ENCODE results near the gene TBX1. TPM values are rescaled to one million over a fixed set of nuclear protein-coding genes. Genes with fewer than 3 reads are reported as not detected.
A peak's percentile ranks its signal among the peaks of the same experiment; 100 is the strongest.

The TBX1 gene
- polyA plus RNA-seq, 1 experiment: not detected

DNA sequence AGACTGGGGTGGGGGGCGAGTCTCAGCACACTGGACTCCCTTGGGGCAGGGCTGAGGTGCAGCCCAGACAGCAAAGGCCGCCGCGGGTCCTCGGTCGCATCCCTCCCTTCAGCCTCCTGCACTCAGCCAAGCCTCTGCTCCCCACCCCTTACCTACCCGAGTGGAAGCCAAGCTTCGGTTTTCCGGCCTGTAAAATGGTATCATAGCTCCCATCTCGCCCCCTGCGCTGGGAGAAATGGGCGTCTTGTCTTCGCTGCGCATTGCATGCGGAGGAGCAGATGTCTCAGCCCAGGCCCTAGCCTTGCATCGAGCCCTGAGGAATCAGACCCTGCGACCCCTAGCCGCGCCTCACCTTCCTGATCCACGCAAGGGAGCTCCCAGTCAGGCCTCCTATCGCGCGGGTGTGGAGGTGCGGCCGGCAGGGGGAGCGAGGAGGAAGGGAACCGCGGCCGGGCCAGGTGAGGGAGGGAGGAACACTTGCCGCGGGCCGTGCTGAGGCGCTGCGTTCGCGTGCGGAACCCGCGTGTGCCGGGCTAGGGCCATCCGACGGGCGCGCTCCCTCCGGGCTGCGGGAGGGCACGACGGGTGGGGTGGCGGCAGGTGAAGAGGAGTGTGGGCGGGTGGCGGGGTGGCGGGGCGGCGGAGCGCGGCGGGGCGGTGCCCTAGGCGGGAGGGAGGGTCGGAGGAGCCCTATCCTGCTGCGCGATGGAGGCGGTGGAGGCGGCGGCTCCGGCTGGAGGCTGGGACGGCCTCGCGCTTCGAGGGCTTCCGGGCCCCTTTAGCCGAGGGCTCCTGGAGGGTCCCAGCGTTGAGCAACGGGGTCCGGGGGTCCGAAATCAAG is 4.1 kb upstream of the TBX1 start:
- ChIA-PET CTCF (interaction anchor here (0.8 to 4.0 kb wide), 10 partner anchors 10 to 154 kb away, joined by 3 to 22 read pairs (median 3); no protein-coding TSS in a partner anchor), POLR2A (no interaction called here)
- TF ChIP-seq, protein P1, sequence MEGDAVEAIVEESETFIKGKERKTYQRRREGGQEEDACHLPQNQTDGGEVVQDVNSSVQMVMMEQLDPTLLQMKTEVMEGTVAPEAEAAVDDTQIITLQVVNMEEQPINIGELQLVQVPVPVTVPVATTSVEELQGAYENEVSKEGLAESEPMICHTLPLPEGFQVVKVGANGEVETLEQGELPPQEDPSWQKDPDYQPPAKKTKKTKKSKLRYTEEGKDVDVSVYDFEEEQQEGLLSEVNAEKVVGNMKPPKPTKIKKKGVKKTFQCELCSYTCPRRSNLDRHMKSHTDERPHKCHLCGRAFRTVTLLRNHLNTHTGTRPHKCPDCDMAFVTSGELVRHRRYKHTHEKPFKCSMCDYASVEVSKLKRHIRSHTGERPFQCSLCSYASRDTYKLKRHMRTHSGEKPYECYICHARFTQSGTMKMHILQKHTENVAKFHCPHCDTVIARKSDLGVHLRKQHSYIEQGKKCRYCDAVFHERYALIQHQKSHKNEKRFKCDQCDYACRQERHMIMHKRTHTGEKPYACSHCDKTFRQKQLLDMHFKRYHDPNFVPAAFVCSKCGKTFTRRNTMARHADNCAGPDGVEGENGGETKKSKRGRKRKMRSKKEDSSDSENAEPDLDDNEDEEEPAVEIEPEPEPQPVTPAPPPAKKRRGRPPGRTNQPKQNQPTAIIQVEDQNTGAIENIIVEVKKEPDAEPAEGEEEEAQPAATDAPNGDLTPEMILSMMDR (IDR thresholded peaks at IDR 0.05; ENCODE audit: insufficient read depth, low read depth, low read length): peak; percentile 53
- H3K36me3 ChIP-seq (ENCODE audit: control insufficient read depth, insufficient read depth, low read length): no peaks in the 10 kb centered on the region
- DNase-seq (ENCODE audit: low read depth): no peak
- no peak overlapping the region for H3K4me3 ChIP-seq (ENCODE audit: low read depth, low read length)
- peaks cover 40% of the 10 kb centered on the region for H3K27me3 ChIP-seq (ENCODE audit: control insufficient read depth, insufficient read depth, low read length)

DNA sequence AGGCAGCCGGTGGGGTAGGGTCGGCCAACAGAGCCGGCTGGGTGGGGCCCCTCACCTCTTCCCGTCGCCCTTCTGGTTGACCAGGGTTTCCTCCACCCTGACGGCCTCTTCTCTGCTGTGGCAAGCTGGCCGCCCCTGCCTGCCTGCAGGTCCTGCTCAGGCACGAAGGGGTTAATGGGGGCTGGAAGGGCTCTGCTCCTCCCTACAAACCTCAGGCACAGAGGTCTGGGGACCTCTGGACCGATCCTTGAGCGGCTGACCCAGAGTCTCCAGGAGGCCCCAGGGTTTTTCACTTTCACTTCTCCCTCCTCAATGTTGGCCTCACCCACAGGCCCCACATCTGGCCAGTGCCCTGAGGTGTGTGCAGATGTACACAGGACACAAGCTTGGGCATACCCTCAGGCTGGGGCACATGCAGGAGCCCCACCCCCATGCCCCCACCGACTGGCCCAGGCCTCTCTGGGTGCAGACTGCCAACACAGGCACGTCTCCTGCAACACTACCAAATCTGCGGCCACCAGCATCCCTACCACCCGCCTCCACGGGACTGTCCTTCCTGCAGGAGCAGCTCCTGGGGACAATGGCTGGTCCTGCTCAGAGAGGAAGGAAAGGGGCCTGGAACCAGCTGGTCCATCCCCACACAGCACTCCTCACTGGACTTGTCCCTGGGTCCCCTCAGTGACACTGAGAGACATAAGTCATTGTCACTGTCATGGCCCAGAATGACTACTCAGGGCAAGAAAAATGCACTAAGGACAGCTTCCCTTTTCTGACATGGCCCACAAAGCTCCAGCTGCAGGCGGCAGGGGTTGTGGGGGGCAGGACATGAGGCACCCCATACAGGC is 3.2 kb upstream of the TBX1 start:
- no peak for DNase-seq (ENCODE audit: low read depth)
- Histone ChIP-seq H3K27me3 (ENCODE audit: control insufficient read depth, insufficient read depth, low read length) (peaks cover 40% of the 10 kb centered on the region), H3K36me3 (ENCODE audit: control insufficient read depth, insufficient read depth, low read length) (no peaks in the 10 kb centered on the region), H3K4me3 (ENCODE audit: low read depth, low read length) (no peak overlapping the region)
- ChIA-PET CTCF (interaction anchor here (0.9 to 4.0 kb wide), 11 partner anchors 9 to 156 kb away, joined by 3 to 22 read pairs (median 3); partner anchors contain the start of genes GNB1L and RTL10), POLR2A (no interaction called here)
- TF ChIP-seq, protein P1 (IDR thresholded peaks at IDR 0.05; ENCODE audit: insufficient read depth, low read depth, low read length): no peak

DNA sequence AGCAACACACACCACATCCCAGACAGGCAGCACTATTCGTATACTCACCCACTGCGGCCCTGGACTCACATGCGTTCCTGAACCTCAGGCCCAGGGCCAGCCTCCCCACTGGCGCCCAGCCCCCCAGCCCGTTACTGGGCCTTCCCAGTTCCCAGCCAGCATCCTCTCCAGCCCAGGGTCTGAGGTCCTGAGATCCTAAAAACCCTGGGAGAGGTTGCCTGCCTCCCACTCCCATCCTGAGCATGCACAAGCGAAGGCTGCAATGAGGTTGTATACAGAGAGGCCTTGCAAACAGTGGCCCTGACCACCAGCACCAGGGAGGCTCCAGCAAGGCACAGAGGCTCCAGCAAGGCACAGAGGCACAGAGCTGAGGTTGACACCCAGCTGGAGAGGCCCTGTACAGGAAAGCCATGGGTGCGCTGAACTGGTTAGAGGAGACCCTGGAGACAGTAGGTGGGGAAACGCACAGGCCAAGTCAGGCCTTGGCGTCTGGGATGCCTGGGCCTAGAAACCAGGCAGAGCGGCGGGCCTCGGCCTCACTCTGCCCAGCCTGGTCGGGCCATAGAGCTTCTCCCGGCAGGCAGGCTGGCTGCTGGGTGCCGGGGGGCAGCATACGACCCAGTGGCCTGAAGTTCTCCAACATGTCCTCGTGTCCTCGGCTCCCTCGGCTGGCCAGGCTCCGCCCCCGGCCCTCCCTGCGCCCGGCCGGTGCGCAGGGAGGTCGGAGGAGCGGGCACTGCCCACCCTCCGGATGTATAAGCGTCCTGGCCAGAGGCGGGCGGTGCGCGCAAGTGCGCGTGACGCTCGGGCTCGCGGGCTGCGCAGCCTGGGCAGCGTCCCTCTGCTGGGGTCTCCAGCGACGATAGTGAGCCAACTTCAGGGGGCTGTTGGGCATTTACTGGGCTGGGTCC is 2.3 kb upstream of the TBX1 start:
- TF ChIP-seq, protein P1 (IDR thresholded peaks at IDR 0.05; ENCODE audit: insufficient read depth, low read depth, low read length): no peak
- H3K4me3 ChIP-seq (ENCODE audit: low read depth, low read length): no peak overlapping the region
- ChIA-PET CTCF (interaction anchor here (0.6 to 4.0 kb wide), 9 partner anchors 9 to 155 kb away, joined by 3 to 22 read pairs (median 3); partner anchors contain the start of genes GNB1L and RTL10), POLR2A (no interaction called here)
- DNase-seq (ENCODE audit: low read depth): no peak
- H3K36me3 ChIP-seq (ENCODE audit: control insufficient read depth, insufficient read depth, low read length): no peaks in the 10 kb centered on the region
- H3K27me3 ChIP-seq (ENCODE audit: control insufficient read depth, insufficient read depth, low read length): peaks cover 40% of the 10 kb centered on the region

DNA sequence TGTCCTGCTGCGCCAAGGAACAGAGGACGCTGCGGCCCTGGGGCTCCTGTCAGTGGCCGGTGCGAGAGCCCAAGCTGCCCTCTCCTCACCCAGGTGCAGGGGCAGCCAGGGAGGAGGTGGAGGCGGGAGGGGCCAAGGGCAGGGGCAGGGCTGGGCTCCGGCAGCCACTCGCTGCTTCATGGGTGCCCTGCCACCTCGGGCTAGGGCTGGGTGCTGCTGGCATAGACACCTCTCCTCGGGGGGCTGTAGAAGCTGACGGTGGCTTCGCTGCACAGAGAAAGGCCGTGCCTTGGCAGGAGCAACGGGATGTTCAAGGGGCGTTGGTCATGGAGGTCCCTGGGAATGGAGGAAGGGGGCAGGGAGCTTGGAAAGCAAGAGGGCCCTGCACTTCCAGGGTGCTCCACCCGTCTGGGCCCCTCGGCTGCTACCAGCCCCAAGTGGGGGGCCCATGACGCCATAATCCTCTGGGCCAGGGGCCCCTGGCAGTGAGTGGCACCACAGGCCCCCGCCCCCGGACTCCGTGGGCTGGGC is 1.6 kb upstream of the TBX1 start:
- Histone ChIP-seq H3K4me3 (ENCODE audit: low read depth, low read length) (no peak overlapping the region), H3K36me3 (ENCODE audit: control insufficient read depth, insufficient read depth, low read length) (no peaks in the 10 kb centered on the region), H3K27me3 (ENCODE audit: control insufficient read depth, insufficient read depth, low read length) (peaks cover 34% of the 10 kb centered on the region)
- CTCF ChIA-PET: interaction anchor here (1.6 kb wide), 1 partner anchor 155 kb away, joined by 3 read pairs; no protein-coding TSS in a partner anchor
- TF ChIP-seq, protein P1 (IDR thresholded peaks at IDR 0.05; ENCODE audit: insufficient read depth, low read depth, low read length): no peak
- DNase-seq (ENCODE audit: low read depth): no peak
- POLR2A ChIA-PET: no interaction called here

All from BJ (cell line).